Jurkat, Clone E6-1 (cell line): Measurements from ENCODE around the gene SIAH1.
"Not testable (repeated sequence)": the region's sequence is repeated elsewhere in the genome, so short reads cannot be mapped to it uniquely, and the experiment has no call there.

ENCODE experiments used
- DNase-seq: peaks from one replicate; pipeline ENCODE4 v3.0.0-alpha.2; 2011; ENCODE audit warnings: low read depth, low spot score
- H3K4me3 ChIP-seq: 2 replicates; pipeline ENCODE4 v1.5.1; 2011; ENCODE audit warnings: mild to moderate bottlenecking, low read length, control low read depth, moderate library complexity

Gene SIAH1

GRCh38 chr16:48350736-48351135, 34.5 kb downstream of the SIAH1 start:
- no peak overlapping the region for H3K4me3 ChIP-seq
- no peak for DNase-seq

GRCh38 chr16:48347980-48348379, 37.2 kb downstream of the SIAH1 start:
- no peak for DNase-seq
- no peak overlapping the region for H3K4me3 ChIP-seq

- DNase-seq = no peak
- H3K4me3 ChIP-seq = no peak overlapping the region
These were observed 37.9 kb downstream of the SIAH1 start for GRCh38 chr16:48347191-48347865.

- no peak overlapping the region for H3K4me3 ChIP-seq
- DNase-seq = no peak
These were observed 42.6 kb downstream of the SIAH1 start for GRCh38 chr16:48342591-48342990.

GRCh38 chr16:48340054-48340453, 45.2 kb downstream of the SIAH1 start:
- H3K4me3 ChIP-seq = no peak overlapping the region
- no peak for DNase-seq

- DNase-seq = no peak
- no peak overlapping the region for H3K4me3 ChIP-seq
These were observed 49.3 kb downstream of the SIAH1 start for GRCh38 chr16:48335961-48336360.

- DNase-seq = no peak
These were observed 50.9 kb downstream of the SIAH1 start for GRCh38 chr16:48334325-48334724.

GRCh38 chr16:48332978-48333377, 52.2 kb downstream of the SIAH1 start:
- no peak for DNase-seq
- no peak overlapping the region for H3K4me3 ChIP-seq

More at GRCh38 chr16:48334325-48334724, 50.9 kb downstream of the SIAH1 start:
- H3K4me3 ChIP-seq = no peak overlapping the region

- no peak overlapping the region for H3K4me3 ChIP-seq
- DNase-seq = no peak
These were observed 54.4 kb downstream of the SIAH1 start for GRCh38 chr16:48330841-48331192.

GRCh38 chr16:48330189-48330840, 54.9 kb downstream of the SIAH1 start:
- no peak overlapping the region for H3K4me3 ChIP-seq
- no peak for DNase-seq

GRCh38 chr16:48329138-48329537, 56.1 kb downstream of the SIAH1 start:
- DNase-seq = no peak
- H3K4me3 ChIP-seq = no peak overlapping the region

- H3K4me3 ChIP-seq = no peak overlapping the region
- no peak for DNase-seq
These were observed 58.3 kb downstream of the SIAH1 start for GRCh38 chr16:48326915-48327314.

- peak; percentile 6 for DNase-seq
- no peak overlapping the region for H3K4me3 ChIP-seq
These were observed 61.1 kb downstream of the SIAH1 start for GRCh38 chr16:48323783-48324775.

GRCh38 chr16:48321317-48322036, 63.7 kb downstream of the SIAH1 start:
- DNase-seq = no peak
- no peak overlapping the region for H3K4me3 ChIP-seq

- peak; percentile 93 for DNase-seq
- no peak overlapping the region for H3K4me3 ChIP-seq
These were observed 66.6 kb downstream of the SIAH1 start for GRCh38 chr16:48318630-48319029.

- peak; percentile 29 for DNase-seq
- H3K4me3 ChIP-seq = no peak overlapping the region
These were observed 67.4 kb downstream of the SIAH1 start for GRCh38 chr16:48317614-48318315.

- H3K4me3 ChIP-seq = no peak overlapping the region
- DNase-seq = no peak
These were observed 68.2 kb downstream of the SIAH1 start for GRCh38 chr16:48317026-48317425.

- not testable (repeated sequence) for H3K4me3 ChIP-seq, DNase-seq
These were observed 71.3 kb downstream of the SIAH1 start for GRCh38 chr16:48313905-48314304.
